Measurements from ENCODE around the gene SORCS2.

DNA sequence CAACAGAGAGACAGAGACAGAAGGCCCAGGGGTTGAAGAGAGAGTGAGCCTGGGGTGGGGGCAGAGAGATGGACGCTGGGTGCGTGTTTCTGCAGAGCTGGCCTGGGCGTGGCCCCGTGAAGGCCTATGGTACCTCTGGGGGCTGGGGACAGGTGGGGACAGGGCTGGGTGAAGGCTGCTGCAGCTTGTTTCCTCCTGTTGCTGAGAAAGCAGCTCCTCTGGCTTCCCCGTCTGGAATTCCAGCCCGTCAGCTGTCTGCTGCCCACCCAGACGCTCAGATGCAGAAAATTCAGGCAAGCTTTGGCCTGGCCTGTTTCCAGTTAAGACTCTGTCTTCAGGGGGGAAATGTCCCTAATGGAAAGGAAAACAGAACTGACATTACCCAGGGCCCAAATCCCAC lies 319.2 kb downstream of the SORCS2 start:
- TF ChIP-seq MXI1 (conservative IDR thresholded peaks at IDR 0.05; ENCODE audit: poor library complexity, severe bottlenecking) = no peak
- TF ChIP-seq RAD21 (conservative IDR thresholded peaks at IDR 0.05) = no peak
- no peak for TF ChIP-seq EZH2 (IDR thresholded peaks at IDR 0.05; ENCODE audit: borderline replicate concordance, insufficient read depth, low read length, poor library complexity, severe bottlenecking)
- TF ChIP-seq, protein P1, sequence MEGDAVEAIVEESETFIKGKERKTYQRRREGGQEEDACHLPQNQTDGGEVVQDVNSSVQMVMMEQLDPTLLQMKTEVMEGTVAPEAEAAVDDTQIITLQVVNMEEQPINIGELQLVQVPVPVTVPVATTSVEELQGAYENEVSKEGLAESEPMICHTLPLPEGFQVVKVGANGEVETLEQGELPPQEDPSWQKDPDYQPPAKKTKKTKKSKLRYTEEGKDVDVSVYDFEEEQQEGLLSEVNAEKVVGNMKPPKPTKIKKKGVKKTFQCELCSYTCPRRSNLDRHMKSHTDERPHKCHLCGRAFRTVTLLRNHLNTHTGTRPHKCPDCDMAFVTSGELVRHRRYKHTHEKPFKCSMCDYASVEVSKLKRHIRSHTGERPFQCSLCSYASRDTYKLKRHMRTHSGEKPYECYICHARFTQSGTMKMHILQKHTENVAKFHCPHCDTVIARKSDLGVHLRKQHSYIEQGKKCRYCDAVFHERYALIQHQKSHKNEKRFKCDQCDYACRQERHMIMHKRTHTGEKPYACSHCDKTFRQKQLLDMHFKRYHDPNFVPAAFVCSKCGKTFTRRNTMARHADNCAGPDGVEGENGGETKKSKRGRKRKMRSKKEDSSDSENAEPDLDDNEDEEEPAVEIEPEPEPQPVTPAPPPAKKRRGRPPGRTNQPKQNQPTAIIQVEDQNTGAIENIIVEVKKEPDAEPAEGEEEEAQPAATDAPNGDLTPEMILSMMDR (IDR thresholded peaks at IDR 0.05; ENCODE audit: poor library complexity, severe bottlenecking) = no peak

All from neural cell (in vitro differentiated cells).